Stimulated activated CD8-positive, alpha-beta memory T cell treated with anti-CD3 and anti-CD28 coated beads, Interleukin-4, amount 100 ng/mL, for 48 hours (primary cell): ENCODE data around the gene FAM72A.
"Not testable (repeated sequence)": the region's sequence is repeated elsewhere in the genome, so short reads cannot be mapped to it uniquely, and the experiment has no call there.

Experiments used
- DNase-seq: peaks from one replicate; pipeline ENCODE4 v3.0.0-alpha.2; 2020

Gene FAM72A

GRCh38 chr1:206202789-206203363 is at the start of gene FAM72A:
Gene FAM72A (minus strand): TSS chr1:206202839. CDS start chr1:206202025, 814 bp downstream.
- DNase-seq = peak; percentile 95

- DNase-seq = not testable (repeated sequence)
These were observed 48.5 kb upstream of the FAM72A start for GRCh38 chr1:206250953-206251681.

- DNase-seq = not testable (repeated sequence)
These were observed 43.7 kb upstream of the FAM72A start for GRCh38 chr1:206246129-206246886.

DNA sequence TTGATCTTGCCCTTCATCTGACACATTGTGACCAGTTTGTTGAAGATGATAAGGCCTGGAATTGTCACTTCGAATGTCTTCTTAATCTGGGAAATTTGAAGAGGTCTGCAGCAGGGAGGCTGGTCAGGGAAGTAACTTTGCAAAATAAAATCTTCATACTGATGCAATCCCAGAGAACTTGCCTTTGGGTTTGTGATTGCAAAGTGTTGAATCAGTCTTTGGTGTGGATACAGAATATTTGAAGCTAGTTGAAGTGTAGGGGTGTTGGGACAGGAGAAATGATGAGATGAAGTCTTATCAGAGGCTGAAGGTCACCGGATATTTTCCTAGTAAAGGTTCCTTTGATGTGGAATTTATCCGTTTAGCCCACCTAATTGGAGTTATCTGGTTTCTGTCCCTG is 42.8 kb upstream of the FAM72A start:
- not testable (repeated sequence) for DNase-seq

GRCh38 chr1:206243335-206243734 is 40.7 kb upstream of the FAM72A start:
- DNase-seq = not testable (repeated sequence)

- DNase-seq = not testable (repeated sequence)
These were observed 37.6 kb upstream of the FAM72A start for GRCh38 chr1:206240288-206240687.

DNA sequence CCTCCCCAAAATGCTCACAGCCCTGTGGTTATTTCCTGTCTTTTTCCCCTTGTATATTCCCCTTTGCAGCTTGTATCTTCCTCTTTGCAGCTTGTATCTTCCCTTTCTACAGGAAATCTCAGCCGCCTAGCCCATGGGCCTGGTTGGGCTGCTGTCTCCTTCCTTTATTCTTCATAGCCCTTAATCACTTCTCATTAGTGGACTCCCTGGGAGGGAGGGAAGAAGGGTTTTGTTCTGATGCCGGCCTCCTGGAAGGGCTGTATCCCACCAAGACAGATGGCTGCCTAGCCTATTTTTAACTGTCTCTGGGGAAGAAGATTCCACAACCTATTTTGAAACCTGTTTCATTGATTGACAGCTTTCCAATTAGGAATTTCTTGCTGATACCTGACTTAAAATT is 32.6 kb upstream of the FAM72A start:
- not testable (repeated sequence) for DNase-seq

- not testable (repeated sequence) for DNase-seq
These were observed 31.7 kb upstream of the FAM72A start for GRCh38 chr1:206234189-206234916.

- DNase-seq = not testable (repeated sequence)
These were observed 30.5 kb upstream of the FAM72A start for GRCh38 chr1:206232970-206233645.

GRCh38 chr1:206231989-206232388 is 29.4 kb upstream of the FAM72A start:
- DNase-seq = not testable (repeated sequence)

DNA sequence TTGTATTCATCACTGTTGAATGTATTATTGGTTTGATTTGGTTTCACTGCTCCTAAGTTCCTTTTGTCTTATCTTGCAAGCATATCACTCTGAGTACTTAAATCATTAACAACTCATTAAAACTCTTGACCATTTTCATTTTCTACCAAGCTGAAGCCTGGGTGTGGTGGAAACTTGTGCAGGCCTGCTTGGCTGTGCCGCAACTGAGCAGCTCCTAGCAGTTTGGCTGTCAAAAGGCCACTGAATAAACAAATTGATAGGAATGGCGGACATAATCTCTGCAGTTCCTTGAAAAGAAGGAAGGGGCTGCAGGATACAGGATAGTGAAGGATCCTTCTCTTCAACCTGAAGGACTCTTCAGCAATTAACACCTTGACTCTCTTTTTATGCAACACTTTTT is 26.6 kb upstream of the FAM72A start:
- not testable (repeated sequence) for DNase-seq

DNA sequence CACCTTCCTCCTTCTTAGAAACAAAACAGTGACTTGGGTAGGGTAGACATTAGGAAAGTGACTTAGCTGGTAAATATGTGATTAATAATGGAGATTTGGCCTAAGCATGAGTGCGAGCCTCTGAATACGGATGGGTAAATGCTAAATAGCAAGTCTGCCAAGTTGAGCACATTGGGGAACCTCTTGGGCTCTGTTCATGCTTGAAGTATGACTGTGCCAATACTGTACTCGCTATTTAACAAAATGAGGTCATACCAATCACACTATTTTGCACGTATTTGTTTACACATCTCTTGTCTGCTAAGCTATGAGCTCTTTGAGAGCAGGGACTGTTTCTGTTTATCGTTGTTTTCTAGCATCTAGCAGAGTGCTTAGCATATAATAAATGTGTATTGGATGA is 24.2 kb upstream of the FAM72A start:
- DNase-seq = not testable (repeated sequence)

DNA sequence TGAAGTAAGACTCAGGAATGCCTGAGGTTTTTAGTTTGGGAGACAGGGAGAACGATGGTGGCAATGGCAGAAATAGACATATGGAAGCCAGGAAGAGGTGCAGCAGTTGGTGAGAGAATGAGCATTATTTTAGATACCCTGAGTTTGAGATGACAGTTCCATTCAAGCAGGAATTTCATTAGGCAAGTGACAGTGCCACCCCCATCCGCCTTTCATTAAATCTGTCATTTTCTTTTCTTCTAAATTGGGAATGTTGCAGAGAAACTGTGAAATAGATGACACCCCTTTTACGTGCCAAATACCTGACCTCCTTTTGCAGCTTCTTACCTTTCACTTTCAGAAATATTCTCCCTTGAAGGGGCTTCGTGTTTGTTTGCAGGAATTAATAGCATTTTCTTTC is 22.7 kb upstream of the FAM72A start:
- not testable (repeated sequence) for DNase-seq

DNA sequence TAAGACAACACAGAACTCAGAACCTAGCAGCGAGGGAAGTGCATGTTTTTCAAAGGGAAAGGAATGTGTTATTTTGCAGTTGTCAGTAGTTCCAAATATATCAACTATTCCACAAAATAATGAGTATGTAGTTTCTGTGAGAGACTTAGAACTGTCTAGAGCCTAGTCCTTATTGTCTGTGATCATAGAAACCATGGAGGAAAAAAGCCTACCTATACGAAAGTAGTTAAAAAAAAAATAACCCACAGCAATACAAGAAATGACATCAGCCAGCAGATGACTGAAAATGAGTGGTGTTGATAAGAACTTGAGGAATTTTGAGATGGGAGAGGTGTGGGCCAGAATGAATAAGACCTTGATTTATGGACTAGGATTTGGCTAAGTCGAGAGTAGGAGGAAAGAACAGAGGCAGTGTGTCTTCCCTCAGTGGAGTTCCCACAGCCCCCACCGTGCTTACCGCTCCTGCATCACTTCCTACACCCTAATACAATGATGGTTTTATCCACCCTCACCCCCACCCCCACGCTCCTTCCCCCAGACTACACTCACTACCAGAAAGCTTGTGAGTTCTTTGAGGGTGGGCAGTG is 21.6 kb upstream of the FAM72A start:
- not testable (repeated sequence) for DNase-seq

GRCh38 chr1:206221585-206221984 is 18.9 kb upstream of the FAM72A start:
- not testable (repeated sequence) for DNase-seq

- DNase-seq = not testable (repeated sequence)
These were observed 17.8 kb upstream of the FAM72A start for GRCh38 chr1:206220332-206221000.

DNA sequence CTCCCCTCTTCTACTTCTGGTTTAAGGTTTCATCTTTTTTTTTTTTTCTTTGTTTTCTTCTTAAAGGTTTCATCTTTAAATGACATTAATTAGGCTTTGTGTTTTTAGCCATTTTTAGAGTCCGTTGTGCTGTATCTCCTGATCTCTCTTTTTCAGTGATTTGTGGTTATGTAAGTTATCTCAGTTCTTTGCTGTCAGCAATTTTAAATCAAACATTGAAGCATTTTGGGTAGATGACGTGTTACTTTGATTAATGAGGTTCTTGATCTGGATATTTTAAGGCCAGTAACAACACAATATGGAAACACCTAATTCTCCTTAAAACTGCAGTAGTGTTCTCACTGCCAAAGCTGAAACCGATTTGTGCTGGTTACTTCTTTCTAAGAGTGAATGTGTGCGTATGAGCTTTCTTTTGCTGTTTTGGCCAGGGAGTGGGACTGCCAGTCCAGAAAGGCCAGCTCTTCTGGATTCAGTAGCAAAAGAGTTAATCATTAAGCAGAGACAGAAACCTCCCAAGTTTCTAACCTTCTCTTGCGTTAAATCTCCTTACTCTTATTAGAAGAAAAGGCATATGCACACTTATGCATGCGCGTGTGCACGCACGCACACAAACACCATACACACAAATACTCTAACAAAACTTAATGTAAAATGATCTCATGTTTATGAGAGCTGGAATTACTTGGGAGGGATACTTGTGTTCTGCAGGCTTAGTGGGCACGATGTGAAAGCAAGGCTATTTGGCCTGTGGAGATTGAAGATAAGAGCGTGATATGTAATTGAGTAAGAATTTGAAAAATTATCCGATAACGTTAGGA is 17.1 kb upstream of the FAM72A start:
- DNase-seq = not testable (repeated sequence)

GRCh38 chr1:206218765-206219164 is 16.1 kb upstream of the FAM72A start:
- not testable (repeated sequence) for DNase-seq

- not testable (repeated sequence) for DNase-seq
These were observed 15.6 kb upstream of the FAM72A start for GRCh38 chr1:206218285-206218684.
